SU-DHL-6 (cell line): ENCODE results near the gene TMPRSS11B.

ENCODE experiments used
- H2AFZ ChIP-seq: fragments of 200-600 bp; sonication (generic); 2 replicates; pipeline ENCODE4 v1.6.1; 2014; ENCODE audit warnings: low read depth, mild to moderate bottlenecking, moderate library complexity, mixed read lengths, antibody characterized with exemption, low read length; ENCODE audit not compliant: severe bottlenecking
- H3F3A ChIP-seq: fragments of 200-600 bp; shearing (Covaris generic); 2 replicates; pipeline ENCODE4 v1.6.0; 2016; ENCODE audit warnings: antibody characterized with exemption, mild to moderate bottlenecking; ENCODE audit not compliant: insufficient read depth
- H3K27ac ChIP-seq: fragments of 200-600 bp; sonication (generic); 2 replicates; pipeline ENCODE4 v1.5.1; 2016; ENCODE audit warnings: low read depth, mild to moderate bottlenecking, low read length, moderate library complexity, mixed read lengths
- H3K27me3 ChIP-seq: fragments of 200-600 bp; sonication (generic), shearing (Covaris generic); 2 replicates; pipeline ENCODE4 v1.6.0; 2014; ENCODE audit warnings: mild to moderate bottlenecking, low read length
- H3K36me3 ChIP-seq: fragments of 200-600 bp; sonication (generic); 2 replicates; pipeline ENCODE4 v1.6.1; 2014; ENCODE audit warnings: mild to moderate bottlenecking, low read length, mixed read lengths
- H3K4me2 ChIP-seq: fragments of 300-600, 200-600 bp; shearing (Covaris generic), sonication (generic); 2 replicates; pipeline ENCODE4 v1.6.0; 2014; ENCODE audit warnings: low read length, low read depth, mild to moderate bottlenecking; ENCODE audit not compliant: poor library complexity, severe bottlenecking
- H3K4me3 ChIP-seq: fragments of 200-600 bp; sonication (generic); 2 replicates; pipeline ENCODE4 v1.5.1; 2014; ENCODE audit warnings: antibody characterized with exemption, low read length, mild to moderate bottlenecking, mixed read lengths; ENCODE audit not compliant: insufficient read depth, poor library complexity, severe bottlenecking
- H3K79me2 ChIP-seq: fragments of 200-600 bp; sonication (generic); 2 replicates; pipeline ENCODE4 v1.6.1; 2014; ENCODE audit warnings: mild to moderate bottlenecking, low read length, moderate library complexity; ENCODE audit not compliant: insufficient read depth
- H3K9ac ChIP-seq: fragments of 200-600 bp; sonication (generic); 2 replicates; pipeline ENCODE4 v1.7.0; 2014; ENCODE audit warnings: mild to moderate bottlenecking, low read length
- H3K9me2 ChIP-seq: fragments of 200-600 bp; sonication (generic); replicated peaks from 2 replicates; pipeline ENCODE4 v1.6.1; 2014; ENCODE audit warnings: low read length; ENCODE audit not compliant: insufficient read depth
- H3K9me3 ChIP-seq: fragments of 200-600 bp; sonication (generic); 2 replicates; pipeline ENCODE4 v1.6.1; 2014; ENCODE audit warnings: low read length, mixed read lengths; ENCODE audit not compliant: insufficient read depth
- H4K20me1 ChIP-seq: fragments of 200-600 bp; sonication (generic); 2 replicates; pipeline ENCODE4 v1.6.1; 2014; ENCODE audit warnings: low read depth, mild to moderate bottlenecking, antibody characterized with exemption, low read length, moderate library complexity, mixed read lengths
- CTCF ChIP-seq: fragments of 200-600 bp; sonication (generic); IDR thresholded peaks from one replicate; pipeline ENCODE4 v1.5.1; 2017; ENCODE audit warnings: antibody characterized with exemption, mild to moderate bottlenecking, low read length, moderate library complexity; ENCODE audit not compliant: insufficient read depth, poor library complexity, severe bottlenecking
- EZH2phosphoT487 ChIP-seq: fragments of 200-600 bp; sonication (generic), shearing (Covaris generic); conservative IDR thresholded peaks from 2 replicates; pipeline ENCODE4 v1.6.1; 2018; ENCODE audit warnings: mild to moderate bottlenecking, antibody characterized with exemption, low read length, moderate library complexity, mixed read lengths

TMPRSS11B gene

GRCh38 chr4:68245594-68245993, at the start of gene TMPRSS11B:
TSS of gene TMPRSS11B (minus strand) at chr4:68245694. CDS start at chr4:68245558, 136 bp downstream.
- no peaks in the 10 kb centered on the region for H3K9me2 ChIP-seq
- TF ChIP-seq CTCF (no peak), EZH2phosphoT487 (no peak)
- H3K4me2 ChIP-seq, result no peak within 1 kb of the TSS
- no peaks in the 10 kb centered on the region for H3K36me3 ChIP-seq
- no peak within 1 kb of the TSS for H3K27ac ChIP-seq
- H3K9ac ChIP-seq, result no peak within 1 kb of the TSS
- H3K27me3 ChIP-seq, result no peaks in the 10 kb centered on the region
- no peak within 1 kb of the TSS for H2AFZ ChIP-seq
- no peaks in the 10 kb centered on the region for H3F3A ChIP-seq
- no peak within 1 kb of the TSS for H3K4me3 ChIP-seq
- H3K79me2 ChIP-seq, result no peaks in the 10 kb centered on the region
- no peaks in the 10 kb centered on the region for H4K20me1 ChIP-seq
- H3K9me3 ChIP-seq, result no peaks in the 10 kb centered on the region

GRCh38 chr4:68291256-68291655, 45.8 kb upstream of the TMPRSS11B start:
- H3K27me3 ChIP-seq, result no peaks in the 10 kb centered on the region
- no peak overlapping the region for H3K27ac ChIP-seq
- no peak overlapping the region for H3K9ac ChIP-seq
- no peak for TF ChIP-seq EZH2phosphoT487
- TF ChIP-seq CTCF, result no peak
- H3K4me2 ChIP-seq, result no peak overlapping the region
- H2AFZ ChIP-seq, result no peak overlapping the region
- no peaks in the 10 kb centered on the region for H3K79me2 ChIP-seq
- H3K4me3 ChIP-seq, result no peak overlapping the region
- no peaks in the 10 kb centered on the region for H3K36me3 ChIP-seq
- no peaks in the 10 kb centered on the region for H3K9me3 ChIP-seq
- H3F3A ChIP-seq, result no peaks in the 10 kb centered on the region
- H3K9me2 ChIP-seq, result no peaks in the 10 kb centered on the region
- H4K20me1 ChIP-seq, result no peaks in the 10 kb centered on the region

GRCh38 chr4:68288393-68288740, 42.9 kb upstream of the TMPRSS11B start:
- Histone ChIP-seq H3K27me3 (no peaks in the 10 kb centered on the region), H4K20me1 (no peaks in the 10 kb centered on the region), H3K9me2 (no peaks in the 10 kb centered on the region), H3K9me3 (no peaks in the 10 kb centered on the region), H3K27ac (no peak overlapping the region), H3K9ac (no peak overlapping the region), H3K36me3 (no peaks in the 10 kb centered on the region), H3K79me2 (no peaks in the 10 kb centered on the region), H3K4me3 (no peak overlapping the region), H2AFZ (no peak overlapping the region), H3F3A (no peaks in the 10 kb centered on the region), H3K4me2 (no peak overlapping the region)
- TF ChIP-seq EZH2phosphoT487, result no peak
- TF ChIP-seq CTCF, result no peak
